ENCODE measurements around the gene COMT. TPM values are rescaled to one million over a fixed set of nuclear protein-coding genes. Genes with fewer than 3 reads are reported as not detected.

COMT gene
- total and polyA plus RNA-seq, 2 of the 4 experiments (the other 2 are of a cell fraction) = 202 to 347 TPM

- Histone ChIP-seq H2AK5ac (ENCODE audit: low read depth, low read length) (no peak overlapping the region), H3K14ac (replicated peaks; ENCODE audit: low read depth, low read length) (no peak overlapping the region), H2BK15ac (ENCODE audit: low read depth, low read length) (no peak overlapping the region), H3K27me3 (ENCODE audit: control insufficient read depth, insufficient read depth, low read length) (no peaks in the 10 kb centered on the region), H3K9ac (ENCODE audit: low read depth, low read length) (no peak overlapping the region), H3K18ac (ENCODE audit: low read depth, low read length) (no peak overlapping the region), H3K56ac (ENCODE audit: extremely low read depth, insufficient read depth, low read length) (no peak overlapping the region), H2BK5ac (ENCODE audit: low read depth, low read length, poor library complexity, severe bottlenecking) (no peak overlapping the region), H3K27ac (ENCODE audit: insufficient read depth, low read length) (no peak overlapping the region), H3K4me3 (ENCODE audit: insufficient read depth, low read depth, low read length) (no peak overlapping the region), H3K4me1 (ENCODE audit: control insufficient read depth, insufficient read depth, low read length) (peaks cover 7% of the 10 kb centered on the region), H3K23ac (ENCODE audit: low read depth, low read length) (no peak overlapping the region), H4K8ac (ENCODE audit: low read depth in 2 of 2, low read length in 2 of 2) (no peak overlapping the region), H2BK120ac (ENCODE audit: low read depth, low read length) (no peak overlapping the region), H3K9me3 (ENCODE audit: control insufficient read depth, insufficient read depth, low read length) (no peaks in the 10 kb centered on the region), H4K5ac (ENCODE audit: low read depth, low read length) (no peak overlapping the region), H3K9me1 (ENCODE audit: insufficient read depth, low read length) (0 out of 2 replicates have a peak, but pooled peaks cover 2% of the 10 kb centered on the region), H2AFZ (replicated peaks; ENCODE audit: low read length, poor library complexity) (no peak overlapping the region), H4K20me1 (ENCODE audit: insufficient read depth, low read length) (no peaks in the 10 kb centered on the region), H3K4ac (ENCODE audit: low read depth, low read length) (no peak overlapping the region), H4K91ac (ENCODE audit: insufficient read depth, low read depth, low read length) (no peak overlapping the region), H3K36me3 (ENCODE audit: control insufficient read depth, insufficient read depth, low read length) (peaks cover 8% of the 10 kb centered on the region), H3K4me2 (ENCODE audit: low read depth, low read length) (no peak overlapping the region), H2BK20ac (ENCODE audit: low read depth, low read length) (no peak overlapping the region), H2AK9ac (replicated peaks; ENCODE audit: low read depth, low read length, poor library complexity) (no peak overlapping the region), H3K79me1 (ENCODE audit: low read depth in 1 of 2, low read length in 2 of 2) (0 out of 4 replicates have a peak, but pooled peaks cover 0 to 4% of the 10 kb centered on the region in 2 experiments)
- intact Hi-C loops (cut with micrococcal nuclease) = no loop called here
- in situ Hi-C loops (cut with MboI; ENCODE audit: low sequenced_read_pairs) = no loop called here
- ATAC-seq (ENCODE audit: low read depth) = no peak
- dilution Hi-C loops (cut with HindIII; ENCODE audit: low sequenced_read_pairs, unreplicated experiment) = no loop called here
- DNase-seq = no peak
- CTCF ChIA-PET = interaction anchor here (2.5 kb wide), 1 partner anchor 171 kb away, joined by 10 read pairs; no protein-coding TSS in a partner anchor
- no TSS peak for BruUV-seq (replicated peaks)
- 87% methylated on average over 4 of the region's 11 CpGs; no CpG with 5 or more reads in 1 of the 2 experiments for whole genome bisulfite sequencing, 2 experiments (ENCODE audit: extremely low coverage in 2 of 2, insufficient read length in 1 of 2)
- POLR2A ChIA-PET (ENCODE audit: unreplicated experiment) = no interaction called here
- TF ChIP-seq RAD21 (IDR thresholded peaks at IDR 0.05; ENCODE audit: low read length) (no peak), CTCF (conservative IDR thresholded peaks at IDR 0.05; ENCODE audit: low read depth, low read length) (no peak)
Observed at GRCh38 chr22:19901577-19902244, 39.9 kb upstream of the COMT start.
